GM23338 (cell line): ENCODE data around the gene SMG6. TPM values are rescaled to one million over a fixed set of nuclear protein-coding genes. Genes with fewer than 3 reads are reported as not detected.

ENCODE experiments used
- ATAC-seq: fragments of 200-7000 bp; cut with Tn5 transposase; 3 replicates; pipeline ENCODE4 v1.9.1; 2020
- DNase-seq: peaks from one replicate; pipeline ENCODE4 v3.0.0-alpha.2; 2015; ENCODE audit warnings: low spot score
- H2AFZ ChIP-seq: fragments of 200-600 bp; sonication (generic); 2 replicates; pipeline ENCODE4 v1.8.0; 2016; ENCODE audit warnings: antibody characterized with exemption, mild to moderate bottlenecking, moderate library complexity
- H3F3A ChIP-seq: fragments of 200-600 bp; sonication (generic); replicated peaks from 2 replicates; pipeline ENCODE4 v1.8.0; 2017; ENCODE audit warnings: antibody characterized with exemption, mixed run types, low read depth
- H3K27ac ChIP-seq: fragments of 200-600 bp; sonication (generic); 2 replicates; pipeline ENCODE4 v1.6.1; 2016; ENCODE audit warnings: low read depth
- H3K27me3 ChIP-seq: fragments of 200-600 bp; sonication (generic); 2 replicates; pipeline ENCODE4 v1.8.0; 2016; ENCODE audit warnings: mild to moderate bottlenecking, mixed run types, moderate library complexity; ENCODE audit not compliant: insufficient read depth
- H3K36me3 ChIP-seq: fragments of 200-600 bp; sonication (generic); 2 replicates; pipeline ENCODE4 v1.8.0; 2016; ENCODE audit warnings: mild to moderate bottlenecking; ENCODE audit not compliant: insufficient read depth
- H3K4me1 ChIP-seq: fragments of 200-600 bp; sonication (generic); 2 replicates; pipeline ENCODE4 v1.8.0; 2016; ENCODE audit warnings: mild to moderate bottlenecking, moderate library complexity; ENCODE audit not compliant: insufficient read depth
- H3K4me2 ChIP-seq: fragments of 200-600 bp; sonication (generic); 2 replicates; pipeline ENCODE4 v1.7.1; 2017; ENCODE audit warnings: mixed run types
- H3K4me3 ChIP-seq: fragments of 200-600 bp; sonication (generic); 2 replicates; pipeline ENCODE4 v1.6.1; 2016; ENCODE audit warnings: mixed run types
- H3K79me2 ChIP-seq: fragments of 200-600 bp; sonication (generic); replicated peaks from 2 replicates; pipeline ENCODE4 v1.8.0; 2017; ENCODE audit warnings: mild to moderate bottlenecking; ENCODE audit not compliant: insufficient read depth
- H3K9me2 ChIP-seq: fragments of 200-600 bp; sonication (generic); 2 replicates; pipeline ENCODE4 v1.8.0; 2017; ENCODE audit not compliant: insufficient read depth
- H4K20me1 ChIP-seq: fragments of 200-600 bp; sonication (generic); replicated peaks from 2 replicates; pipeline ENCODE4 v1.8.0; 2017; ENCODE audit warnings: mild to moderate bottlenecking; ENCODE audit not compliant: insufficient read depth
- H3K27ac Mint-ChIP-seq: 2 replicates; pipeline ENCODE4 v1.8.0; 2020; ENCODE audit warnings: inconsistent platforms, mild to moderate bottlenecking, moderate library complexity, mixed read lengths
- H3K27me3 Mint-ChIP-seq: 3 replicates; pipeline ENCODE4 v1.8.0; 2022; ENCODE audit warnings: low read depth, mild to moderate bottlenecking, moderate library complexity, mixed read lengths, inconsistent platforms; ENCODE audit not compliant: insufficient read depth, poor library complexity
- H3K36me3 Mint-ChIP-seq: 3 replicates; pipeline ENCODE4 v1.8.0; 2021; ENCODE audit warnings: low read depth, mild to moderate bottlenecking, inconsistent platforms, moderate library complexity, mixed read lengths
- H3K4me1 Mint-ChIP-seq: 3 replicates; pipeline ENCODE4 v1.8.0; 2020; ENCODE audit warnings: mild to moderate bottlenecking, inconsistent platforms, mixed read lengths
- H3K4me3 Mint-ChIP-seq: 3 replicates; pipeline ENCODE4 v1.8.0; 2021; ENCODE audit warnings: moderate library complexity, mild to moderate bottlenecking, inconsistent platforms, mixed read lengths
- H3K9me3 Mint-ChIP-seq: 3 replicates; pipeline ENCODE4 v1.8.0; 2020; ENCODE audit warnings: moderate library complexity, mild to moderate bottlenecking, inconsistent platforms, mixed read lengths
- EZH2 ChIP-seq: fragments of 200-600 bp; sonication (generic); IDR thresholded peaks from one replicate; pipeline ENCODE4 v1.8.0; 2017; ENCODE audit warnings: antibody characterized with exemption, mild to moderate bottlenecking, low read depth; ENCODE audit not compliant: unreplicated experiment
- NANOG ChIP-seq: IDR thresholded peaks from 2 replicates; pipeline ENCODE4 v1.6.1; 2016; ENCODE audit warnings: antibody characterized with exemption, borderline replicate concordance
- STAT1 ChIP-seq: IDR thresholded peaks from one replicate; pipeline ENCODE4 v1.6.1; 2016; ENCODE audit warnings: antibody characterized with exemption; ENCODE audit not compliant: unreplicated experiment
- ZNF114 ChIP-seq: fragments of 250-450 bp; sonication (Bioruptor Pico); IDR thresholded peaks from 2 replicates; pipeline ENCODE4 v1.5.0; 2020; ENCODE audit warnings: mild to moderate bottlenecking, moderate library complexity
- ZNF331 ChIP-seq: fragments of 250-450 bp; sonication (Bioruptor Pico); IDR thresholded peaks from 2 replicates; pipeline ENCODE4 v1.5.0; 2020; ENCODE audit warnings: low read depth, mild to moderate bottlenecking, moderate library complexity
- polyA plus RNA-seq: library from polyadenylated mRNA; unstranded; fragments of >200 nt; fragmentation: Nextera tagmentation; extraction: Ambion mirVana; gene quantifications from 2 replicates; pipeline ENCODE4 v1.2.1, GENCODE V29; 2016
- total RNA-seq: library from RNA; depleted of rRNA; stranded (reverse); fragments of >200 nt; shearing (Covaris generic); gene quantifications from 2 replicates; pipeline ENCODE4 v1.2.3, GENCODE V29; 2014
- TF ChIP-seq, protein P1 (sequence below): IDR thresholded peaks from one replicate; pipeline ENCODE4 v1.6.1; 2018; ENCODE audit warnings: antibody characterized with exemption; ENCODE audit not compliant: unreplicated experiment
- TF ChIP-seq, protein P2 (sequence below), 2 experiments: fragments of 200-600 bp in 1 of 2; sonication (generic) in 1 of 2; conservative IDR thresholded peaks; 2 replicates each; pipeline versions ENCODE4 v1.5.1 to v1.6.1; 2016 to 2017; ENCODE audit warnings: antibody characterized with exemption in 2 of 2, low read depth in 2 of 2, mild to moderate bottlenecking in 2 of 2, moderate library complexity in 1 of 2
- TF ChIP-seq, protein P3 (sequence below): IDR thresholded peaks from 2 replicates; pipeline ENCODE4 v1.6.1; 2016; ENCODE audit warnings: antibody characterized with exemption

The SMG6 gene
- total and polyA plus RNA-seq, 2 experiments from 2014 or later = 10.4 to 43.1 TPM

DNA sequence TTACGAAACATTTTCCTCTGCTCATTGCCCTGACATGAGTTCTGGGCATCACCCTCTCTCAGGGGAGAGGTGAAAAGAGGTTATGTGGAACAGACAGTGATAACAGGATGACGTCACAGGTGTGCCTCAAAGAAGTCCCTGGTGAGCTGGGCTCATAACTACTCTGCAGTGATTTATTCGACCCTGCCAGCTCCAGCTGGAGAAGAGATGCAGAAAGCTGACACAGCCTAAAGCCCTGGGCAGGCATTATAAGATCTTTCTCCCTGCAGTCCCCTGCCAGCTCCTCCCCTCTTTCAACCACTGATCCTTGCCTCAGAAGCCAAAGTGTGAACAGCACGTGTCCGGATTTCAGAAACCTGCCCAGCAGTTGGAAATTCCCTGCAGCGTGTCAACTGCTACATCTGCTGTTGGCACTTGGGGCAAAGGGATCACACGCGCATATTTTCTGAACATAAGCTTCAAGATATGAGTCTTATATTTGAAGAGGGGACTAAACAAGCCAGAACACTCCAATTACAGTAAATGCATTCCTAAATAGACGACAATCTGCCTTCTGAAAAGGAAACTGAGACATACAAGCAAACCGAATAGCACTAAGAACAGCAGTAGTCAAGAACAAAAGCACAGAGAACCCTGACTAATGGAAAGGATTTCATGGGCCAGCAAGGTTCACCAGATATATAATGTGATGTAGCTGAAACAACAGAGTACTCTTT is 80.5 kb downstream of the SMG6 start:
- Histone ChIP-seq H3K4me3 (no peak overlapping the region), H3K27me3 (no peaks in the 10 kb centered on the region), H3K27ac (no peak overlapping the region), H3K4me1 (peaks cover 2% of the 10 kb centered on the region; the same call in 1 of the 2 replicates), H4K20me1 (peaks cover 4% of the 10 kb centered on the region), H3F3A (no peaks in the 10 kb centered on the region), H2AFZ (no peak overlapping the region), H3K9me2 (no peaks in the 10 kb centered on the region), H3K36me3 (no peaks in the 10 kb centered on the region), H3K4me2 (no peak overlapping the region), H3K79me2 (no peaks in the 10 kb centered on the region; the same call in none of the 2 replicates)
- DNase-seq (no peak), ATAC-seq (no peak)
- H3K4me1 Mint-ChIP-seq = peaks cover 3% of the 10 kb centered on the region; the same call in 1 of the 3 replicates
- H3K9me3 Mint-ChIP-seq = no peaks in the 10 kb centered on the region
- peaks cover 4% of the 10 kb centered on the region for H3K27me3 Mint-ChIP-seq
- no peak overlapping the region for H3K4me3 Mint-ChIP-seq
- H3K27ac Mint-ChIP-seq = no peak overlapping the region
- H3K36me3 Mint-ChIP-seq = no peaks in the 10 kb centered on the region; the same call in 2 of the 3 replicates
- no peak for TF ChIP-seq STAT1

DNA sequence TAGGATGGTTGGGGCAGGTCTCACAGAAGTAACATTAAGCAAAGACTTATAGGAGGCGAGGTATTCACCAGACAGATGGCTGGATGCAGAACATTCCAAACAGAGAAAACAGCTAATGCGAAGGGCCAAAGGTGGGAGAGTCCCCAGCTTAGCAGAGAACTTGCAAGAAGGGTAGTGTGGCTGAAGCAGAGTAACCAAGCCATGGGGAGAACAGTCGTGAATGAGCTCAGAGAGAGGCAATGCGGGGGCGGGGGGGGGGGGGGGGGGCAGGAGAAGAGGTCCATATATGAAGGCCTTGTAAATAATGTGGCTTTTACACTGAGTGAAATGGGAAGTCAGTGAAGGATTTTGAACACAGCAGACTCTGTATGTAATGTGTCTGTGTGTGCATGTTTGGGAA is 81.3 kb downstream of the SMG6 start:
- no peaks in the 10 kb centered on the region; the same call in 2 of the 3 replicates for H3K36me3 Mint-ChIP-seq
- Histone ChIP-seq H4K20me1 (peaks cover 4% of the 10 kb centered on the region), H3K4me2 (no peak overlapping the region), H3K36me3 (no peaks in the 10 kb centered on the region), H2AFZ (no peak overlapping the region), H3K4me3 (no peak overlapping the region), H3K4me1 (peaks cover 2% of the 10 kb centered on the region; the same call in 1 of the 2 replicates), H3K79me2 (no peaks in the 10 kb centered on the region; the same call in none of the 2 replicates), H3F3A (no peaks in the 10 kb centered on the region), H3K27me3 (no peaks in the 10 kb centered on the region), H3K27ac (no peak overlapping the region), H3K9me2 (no peaks in the 10 kb centered on the region)
- peaks cover 5% of the 10 kb centered on the region; the same call in 1 of the 3 replicates for H3K4me1 Mint-ChIP-seq
- no peak overlapping the region for H3K27ac Mint-ChIP-seq
- H3K9me3 Mint-ChIP-seq = no peaks in the 10 kb centered on the region
- no peak overlapping the region for H3K4me3 Mint-ChIP-seq
- no peak for ATAC-seq
- TF ChIP-seq ZNF331 (CRISPR knock-in tag) (no peak), EZH2 (no peak)
- TF ChIP-seq, protein P1, sequence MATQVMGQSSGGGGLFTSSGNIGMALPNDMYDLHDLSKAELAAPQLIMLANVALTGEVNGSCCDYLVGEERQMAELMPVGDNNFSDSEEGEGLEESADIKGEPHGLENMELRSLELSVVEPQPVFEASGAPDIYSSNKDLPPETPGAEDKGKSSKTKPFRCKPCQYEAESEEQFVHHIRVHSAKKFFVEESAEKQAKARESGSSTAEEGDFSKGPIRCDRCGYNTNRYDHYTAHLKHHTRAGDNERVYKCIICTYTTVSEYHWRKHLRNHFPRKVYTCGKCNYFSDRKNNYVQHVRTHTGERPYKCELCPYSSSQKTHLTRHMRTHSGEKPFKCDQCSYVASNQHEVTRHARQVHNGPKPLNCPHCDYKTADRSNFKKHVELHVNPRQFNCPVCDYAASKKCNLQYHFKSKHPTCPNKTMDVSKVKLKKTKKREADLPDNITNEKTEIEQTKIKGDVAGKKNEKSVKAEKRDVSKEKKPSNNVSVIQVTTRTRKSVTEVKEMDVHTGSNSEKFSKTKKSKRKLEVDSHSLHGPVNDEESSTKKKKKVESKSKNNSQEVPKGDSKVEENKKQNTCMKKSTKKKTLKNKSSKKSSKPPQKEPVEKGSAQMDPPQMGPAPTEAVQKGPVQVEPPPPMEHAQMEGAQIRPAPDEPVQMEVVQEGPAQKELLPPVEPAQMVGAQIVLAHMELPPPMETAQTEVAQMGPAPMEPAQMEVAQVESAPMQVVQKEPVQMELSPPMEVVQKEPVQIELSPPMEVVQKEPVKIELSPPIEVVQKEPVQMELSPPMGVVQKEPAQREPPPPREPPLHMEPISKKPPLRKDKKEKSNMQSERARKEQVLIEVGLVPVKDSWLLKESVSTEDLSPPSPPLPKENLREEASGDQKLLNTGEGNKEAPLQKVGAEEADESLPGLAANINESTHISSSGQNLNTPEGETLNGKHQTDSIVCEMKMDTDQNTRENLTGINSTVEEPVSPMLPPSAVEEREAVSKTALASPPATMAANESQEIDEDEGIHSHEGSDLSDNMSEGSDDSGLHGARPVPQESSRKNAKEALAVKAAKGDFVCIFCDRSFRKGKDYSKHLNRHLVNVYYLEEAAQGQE = no peak
- no peak for DNase-seq
- peaks cover 4% of the 10 kb centered on the region for H3K27me3 Mint-ChIP-seq

DNA sequence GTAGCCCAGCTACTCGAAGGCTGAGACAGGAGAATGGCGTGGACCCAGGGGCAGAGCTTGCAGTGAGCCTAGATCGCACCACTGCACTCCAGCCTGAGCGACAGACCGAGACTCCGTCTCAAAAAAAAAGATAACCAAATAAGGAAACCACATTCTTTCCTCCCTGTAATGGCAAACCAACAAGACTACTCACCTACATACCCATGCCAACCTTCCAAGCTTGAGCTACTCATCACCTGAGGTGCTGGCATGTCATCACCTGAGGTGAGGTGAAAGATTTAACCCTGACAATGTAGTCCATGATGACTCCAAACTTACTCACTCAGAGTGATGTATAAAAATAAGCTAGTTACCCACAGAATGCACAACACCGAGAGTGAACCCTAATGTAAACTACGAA is 85.2 kb downstream of the SMG6 start:
- Mint-ChIP-seq H3K27ac (no peak overlapping the region), H3K4me1 (peaks cover 35% of the 10 kb centered on the region), H3K36me3 (no peaks in the 10 kb centered on the region; the same call in 2 of the 3 replicates), H3K4me3 (no peak overlapping the region), H3K9me3 (no peaks in the 10 kb centered on the region), H3K27me3 (peaks cover 6% of the 10 kb centered on the region)
- Histone ChIP-seq H3K4me2 (no peak overlapping the region), H3K9me2 (no peaks in the 10 kb centered on the region), H4K20me1 (no peaks in the 10 kb centered on the region; the same call in 1 of the 2 replicates), H3K79me2 (no peaks in the 10 kb centered on the region; the same call in 1 of the 2 replicates), H3K4me3 (no peak overlapping the region), H2AFZ (no peak overlapping the region), H3K36me3 (no peaks in the 10 kb centered on the region), H3K27ac (no peak overlapping the region), H3F3A (no peaks in the 10 kb centered on the region), H3K27me3 (no peaks in the 10 kb centered on the region; the same call in 1 of the 2 replicates), H3K4me1 (peaks cover 19% of the 10 kb centered on the region)
- DNase-seq (no peak), ATAC-seq (no peak)
- TF ChIP-seq STAT1 (no peak), ZNF331 (CRISPR knock-in tag) (no peak), ZNF114 (no peak), NANOG (no peak)
- TF ChIP-seq, protein P2, sequence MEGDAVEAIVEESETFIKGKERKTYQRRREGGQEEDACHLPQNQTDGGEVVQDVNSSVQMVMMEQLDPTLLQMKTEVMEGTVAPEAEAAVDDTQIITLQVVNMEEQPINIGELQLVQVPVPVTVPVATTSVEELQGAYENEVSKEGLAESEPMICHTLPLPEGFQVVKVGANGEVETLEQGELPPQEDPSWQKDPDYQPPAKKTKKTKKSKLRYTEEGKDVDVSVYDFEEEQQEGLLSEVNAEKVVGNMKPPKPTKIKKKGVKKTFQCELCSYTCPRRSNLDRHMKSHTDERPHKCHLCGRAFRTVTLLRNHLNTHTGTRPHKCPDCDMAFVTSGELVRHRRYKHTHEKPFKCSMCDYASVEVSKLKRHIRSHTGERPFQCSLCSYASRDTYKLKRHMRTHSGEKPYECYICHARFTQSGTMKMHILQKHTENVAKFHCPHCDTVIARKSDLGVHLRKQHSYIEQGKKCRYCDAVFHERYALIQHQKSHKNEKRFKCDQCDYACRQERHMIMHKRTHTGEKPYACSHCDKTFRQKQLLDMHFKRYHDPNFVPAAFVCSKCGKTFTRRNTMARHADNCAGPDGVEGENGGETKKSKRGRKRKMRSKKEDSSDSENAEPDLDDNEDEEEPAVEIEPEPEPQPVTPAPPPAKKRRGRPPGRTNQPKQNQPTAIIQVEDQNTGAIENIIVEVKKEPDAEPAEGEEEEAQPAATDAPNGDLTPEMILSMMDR (conservative IDR thresholded peaks at IDR 0.05; ENCODE audit: low read depth in 2 of 2) = no peak
- TF ChIP-seq, protein P3, sequence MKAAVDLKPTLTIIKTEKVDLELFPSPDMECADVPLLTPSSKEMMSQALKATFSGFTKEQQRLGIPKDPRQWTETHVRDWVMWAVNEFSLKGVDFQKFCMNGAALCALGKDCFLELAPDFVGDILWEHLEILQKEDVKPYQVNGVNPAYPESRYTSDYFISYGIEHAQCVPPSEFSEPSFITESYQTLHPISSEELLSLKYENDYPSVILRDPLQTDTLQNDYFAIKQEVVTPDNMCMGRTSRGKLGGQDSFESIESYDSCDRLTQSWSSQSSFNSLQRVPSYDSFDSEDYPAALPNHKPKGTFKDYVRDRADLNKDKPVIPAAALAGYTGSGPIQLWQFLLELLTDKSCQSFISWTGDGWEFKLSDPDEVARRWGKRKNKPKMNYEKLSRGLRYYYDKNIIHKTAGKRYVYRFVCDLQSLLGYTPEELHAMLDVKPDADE = no peak
